ENCODE measurements around the gene POLR1D.

Gene POLR1D, protein sequence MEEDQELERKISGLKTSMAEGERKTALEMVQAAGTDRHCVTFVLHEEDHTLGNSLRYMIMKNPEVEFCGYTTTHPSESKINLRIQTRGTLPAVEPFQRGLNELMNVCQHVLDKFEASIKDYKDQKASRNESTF

DNA sequence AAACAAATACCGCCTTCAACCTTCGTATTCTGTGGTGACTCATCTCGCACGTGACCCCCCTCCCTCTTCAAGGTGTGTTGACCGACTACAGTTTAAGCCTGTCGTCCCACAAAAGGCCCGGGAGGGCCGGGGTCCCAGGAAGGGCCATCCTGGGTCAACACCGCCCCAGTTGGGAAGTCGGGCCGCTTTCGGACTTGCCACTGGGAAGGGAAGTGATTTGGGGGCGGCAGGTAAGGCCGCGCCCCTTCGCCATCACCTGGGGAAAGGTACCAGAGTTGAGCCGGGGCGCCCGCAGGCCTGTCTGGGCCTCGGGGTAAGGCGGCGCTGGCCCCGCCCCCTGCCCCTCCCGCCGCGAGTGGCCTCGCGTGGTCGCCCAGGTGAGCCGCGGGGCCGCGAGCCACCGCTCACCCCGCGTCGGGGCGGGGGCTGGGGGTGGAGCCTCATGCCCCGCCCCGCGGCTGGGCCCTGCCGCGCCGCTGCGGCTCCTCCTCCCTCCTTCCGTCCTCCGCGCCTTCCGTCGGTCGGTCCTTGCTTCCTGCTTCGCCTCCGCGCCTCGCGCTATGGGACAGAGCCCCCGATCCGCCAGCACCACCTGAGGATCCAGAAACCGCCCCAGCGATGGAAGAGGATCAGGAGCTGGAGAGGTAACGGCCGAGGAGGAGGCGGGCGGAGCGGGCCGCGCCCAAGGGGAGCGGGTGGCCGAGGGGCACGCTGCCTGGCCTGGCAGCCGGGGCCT, at the start of gene POLR1D:
TSS of gene POLR1D (plus strand) at position 527 of the 736 bp plus-strand sequence. CDS start at position 619, 92 bp downstream.
- peak; percentile 52 for DNase-seq (ENCODE audit: low read depth)

DNA sequence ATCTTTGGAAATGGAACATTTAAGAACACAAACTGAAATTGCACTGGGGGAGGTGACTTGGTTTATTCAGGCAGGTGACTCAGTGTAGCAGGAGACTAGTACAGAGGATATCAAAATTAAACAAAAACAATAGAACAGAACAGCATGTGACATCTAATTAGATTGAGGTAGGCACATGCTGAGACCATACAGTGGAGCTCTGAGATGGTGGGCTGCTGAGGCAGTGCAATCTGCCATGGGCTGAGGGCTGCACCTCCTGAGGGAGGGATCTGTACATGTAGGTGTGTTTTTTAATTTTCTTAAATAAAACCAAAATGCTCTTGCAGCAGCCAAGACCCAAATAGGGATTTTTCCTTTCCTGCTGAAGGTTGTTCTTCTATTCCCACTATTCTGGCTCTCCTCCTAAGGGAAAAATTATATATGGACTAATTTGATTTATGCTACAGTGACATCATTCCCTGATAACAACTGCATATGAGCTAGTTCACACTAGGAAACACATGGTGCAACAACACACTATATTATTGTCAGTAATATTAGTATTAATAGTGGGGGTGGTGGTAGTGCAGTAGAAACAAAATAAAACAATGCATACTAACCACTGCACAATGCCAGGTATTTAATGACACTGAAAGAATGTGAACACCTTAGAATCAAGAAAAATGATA, 49.3 kb upstream of the POLR1D start:
- no peak for DNase-seq (ENCODE audit: low read depth)

DNA sequence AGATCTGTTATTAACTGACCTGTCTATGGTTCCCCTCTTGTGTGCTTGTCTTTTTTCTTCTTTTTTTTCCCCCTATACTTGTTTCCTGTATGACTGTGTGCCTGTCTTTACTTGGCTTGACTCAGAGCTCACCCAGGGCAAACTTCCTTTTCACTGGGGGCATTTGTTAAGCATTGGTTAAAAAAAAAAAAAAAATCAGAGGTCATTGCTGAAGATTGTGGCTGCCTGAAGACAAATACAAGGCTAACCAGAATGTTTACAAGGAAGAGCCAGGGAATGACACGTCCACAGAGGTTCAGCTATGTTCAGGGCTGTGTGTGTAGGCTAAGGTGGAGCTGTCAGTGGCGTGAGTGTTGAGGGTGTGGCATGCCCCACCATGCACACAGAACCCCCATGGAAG, 48.4 kb upstream of the POLR1D start:
- DNase-seq (ENCODE audit: low read depth), result no peak

DNA sequence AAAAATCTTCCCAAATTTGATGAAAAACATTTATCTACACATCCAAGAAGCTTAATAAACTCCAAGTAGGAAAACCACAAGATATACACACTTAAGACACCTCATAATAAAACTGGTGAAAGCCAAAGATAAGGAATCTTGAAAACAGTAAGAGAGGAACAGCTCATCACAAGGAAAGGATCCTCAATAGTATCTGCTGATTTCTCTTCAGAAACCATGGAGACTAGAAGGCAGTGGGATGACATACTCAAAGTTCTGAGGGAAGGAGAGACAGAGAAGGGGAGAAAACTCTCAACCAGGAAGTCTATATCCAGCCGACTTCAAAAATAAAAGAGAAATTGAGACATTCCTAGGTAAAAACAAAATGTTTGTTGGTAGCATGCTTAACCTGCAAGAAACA, 47.0 kb upstream of the POLR1D start:
- DNase-seq (ENCODE audit: low read depth), result no peak

DNA sequence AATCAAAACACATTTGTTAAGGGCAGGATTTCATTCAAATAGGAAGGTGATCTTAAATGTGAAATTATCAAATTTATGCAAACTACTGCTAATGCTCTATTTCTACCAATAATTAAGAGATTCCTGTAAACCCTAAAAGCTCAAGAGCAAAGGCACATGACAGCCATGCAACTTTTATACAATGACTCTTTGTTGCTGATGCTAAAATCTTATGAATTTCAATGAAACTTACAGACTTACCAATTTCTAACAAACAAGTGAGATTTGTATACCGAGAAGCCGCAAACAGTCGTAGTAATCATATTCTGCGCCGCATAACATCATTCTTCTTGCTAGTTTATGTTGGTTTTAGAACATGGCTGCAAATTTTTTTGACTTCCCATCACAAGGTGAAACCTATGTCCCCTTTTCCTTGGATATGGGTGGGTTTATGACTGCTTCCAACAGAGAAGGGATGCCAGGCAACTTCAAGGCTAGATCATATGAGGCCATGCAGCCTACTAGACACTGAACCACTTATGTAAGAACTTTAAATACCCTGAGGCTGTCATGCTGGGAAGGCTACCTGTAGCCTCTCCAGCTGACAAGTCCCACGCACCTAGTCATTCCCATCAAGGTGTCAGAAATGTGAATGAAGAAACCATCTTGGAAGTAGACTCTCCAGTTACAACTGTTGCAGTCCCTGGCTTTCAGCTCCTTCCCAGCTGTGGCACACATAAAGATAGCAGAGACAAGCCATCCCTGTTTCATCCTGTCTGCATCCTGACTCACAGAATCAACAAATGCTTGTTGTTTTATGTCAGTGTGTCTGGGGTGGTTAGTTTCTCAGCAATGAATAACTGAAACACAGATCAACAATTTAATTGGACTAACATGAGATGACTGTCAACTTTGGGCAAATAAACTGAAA, 43.3 kb upstream of the POLR1D start:
- DNase-seq (ENCODE audit: low read depth), result no peak

DNA sequence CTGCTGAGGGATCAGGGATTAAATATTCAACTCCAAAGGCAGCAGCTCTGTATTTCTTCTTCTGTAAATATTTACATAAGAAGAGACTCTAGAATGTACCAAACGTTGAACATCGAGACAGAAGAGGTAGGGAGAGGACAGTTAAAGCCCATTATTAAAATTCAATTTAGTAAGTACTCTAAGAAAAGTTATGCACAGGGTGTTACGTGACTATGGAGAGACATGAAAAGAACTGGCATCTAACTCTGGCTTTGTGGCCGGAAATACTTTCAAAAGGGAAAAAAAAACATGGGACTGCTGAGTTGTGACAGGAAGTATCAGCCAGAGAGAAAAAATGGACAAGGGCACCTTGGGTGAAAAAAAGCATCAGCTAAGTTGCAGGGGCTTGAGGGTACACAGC, 38.0 kb upstream of the POLR1D start:
- no peak for DNase-seq (ENCODE audit: low read depth)

DNA sequence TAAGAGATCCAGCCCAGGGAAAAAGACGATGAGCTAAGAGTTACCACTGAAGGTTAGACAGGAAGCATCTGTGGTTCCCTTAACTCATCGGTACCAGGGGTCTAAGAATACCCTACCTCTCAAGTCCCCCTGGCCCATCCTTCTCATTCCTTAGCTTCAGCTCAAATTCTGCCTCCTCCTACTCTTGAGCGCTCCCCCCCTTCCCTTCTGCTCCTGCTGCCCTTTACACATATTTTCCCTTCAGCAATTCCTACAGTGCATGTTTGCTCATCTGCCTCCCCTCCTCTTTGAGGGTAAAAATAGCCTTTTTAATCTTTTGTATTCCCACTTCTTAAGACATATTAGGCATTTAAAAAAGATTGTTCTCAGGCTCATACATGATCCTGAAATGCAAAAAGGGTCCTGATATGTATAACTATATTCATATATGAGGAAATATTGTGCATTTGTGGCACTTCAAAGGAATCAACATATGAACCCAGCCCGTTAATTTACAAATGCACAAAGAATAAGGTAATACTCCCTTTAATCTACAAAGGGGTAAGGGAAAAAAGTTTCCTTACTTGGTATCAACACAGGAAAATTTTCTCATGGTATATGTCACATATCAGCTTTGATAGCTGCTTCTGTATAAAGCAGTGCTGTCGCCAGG, 34.5 kb upstream of the POLR1D start:
- DNase-seq (ENCODE audit: low read depth), result no peak

DNA sequence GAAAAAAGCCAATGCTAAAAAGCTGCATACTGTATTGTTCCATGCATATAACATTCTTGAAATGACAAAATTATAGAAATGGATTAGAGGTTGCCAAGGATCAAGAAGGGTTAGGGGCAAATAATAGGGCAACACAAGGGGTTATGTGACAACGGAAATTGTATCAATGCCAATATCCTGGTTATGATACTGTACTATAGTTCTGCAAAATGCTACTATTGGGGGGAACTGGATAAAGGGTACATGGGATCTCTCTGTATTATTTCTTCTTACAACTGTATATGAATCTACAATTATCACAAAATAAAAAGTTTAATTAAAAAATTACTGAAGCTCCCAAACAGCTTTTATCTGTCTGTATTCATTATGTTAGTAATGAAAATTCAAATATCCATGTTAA, 33.3 kb upstream of the POLR1D start:
- DNase-seq (ENCODE audit: low read depth), result no peak

DNA sequence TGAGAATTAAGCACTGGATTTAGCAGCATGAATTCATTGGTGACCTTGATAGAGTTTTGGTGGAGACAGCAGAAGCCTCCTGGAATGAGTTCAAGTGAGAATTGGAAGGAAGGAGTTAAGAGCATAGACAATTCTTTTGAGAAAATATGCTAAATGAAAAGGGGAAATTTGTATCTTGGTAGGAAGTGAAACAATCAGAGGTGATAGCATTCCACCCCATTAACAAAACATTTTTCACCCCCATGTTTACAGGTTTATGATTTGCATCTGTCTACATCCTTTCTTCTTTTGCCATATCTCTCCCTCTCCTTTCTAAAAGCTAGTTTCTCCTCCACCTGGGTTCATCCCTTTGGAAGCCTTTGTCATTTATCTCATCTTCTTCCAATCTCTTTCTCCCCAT, 28.8 kb upstream of the POLR1D start:
- no peak for DNase-seq (ENCODE audit: low read depth)

DNA sequence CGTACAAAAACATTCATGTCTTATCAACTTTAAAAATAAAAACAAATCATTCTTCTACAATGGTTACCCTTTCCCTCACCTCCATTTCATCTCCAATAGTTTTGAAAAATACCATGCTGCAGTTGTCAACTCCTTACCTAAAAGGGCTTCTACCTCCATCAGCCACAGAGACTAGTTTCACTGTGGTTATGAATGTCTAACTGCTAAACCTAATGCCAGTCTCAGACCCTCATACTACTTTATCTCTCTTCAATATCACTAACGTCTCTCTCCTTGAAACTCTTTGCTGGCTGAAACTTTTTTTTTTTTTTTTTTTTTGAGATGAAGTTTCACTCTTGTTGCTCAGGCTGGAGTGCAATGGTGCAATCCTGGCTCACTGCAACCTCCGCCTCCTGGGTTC, 28.4 kb upstream of the POLR1D start:
- no peak for DNase-seq (ENCODE audit: low read depth)

DNA sequence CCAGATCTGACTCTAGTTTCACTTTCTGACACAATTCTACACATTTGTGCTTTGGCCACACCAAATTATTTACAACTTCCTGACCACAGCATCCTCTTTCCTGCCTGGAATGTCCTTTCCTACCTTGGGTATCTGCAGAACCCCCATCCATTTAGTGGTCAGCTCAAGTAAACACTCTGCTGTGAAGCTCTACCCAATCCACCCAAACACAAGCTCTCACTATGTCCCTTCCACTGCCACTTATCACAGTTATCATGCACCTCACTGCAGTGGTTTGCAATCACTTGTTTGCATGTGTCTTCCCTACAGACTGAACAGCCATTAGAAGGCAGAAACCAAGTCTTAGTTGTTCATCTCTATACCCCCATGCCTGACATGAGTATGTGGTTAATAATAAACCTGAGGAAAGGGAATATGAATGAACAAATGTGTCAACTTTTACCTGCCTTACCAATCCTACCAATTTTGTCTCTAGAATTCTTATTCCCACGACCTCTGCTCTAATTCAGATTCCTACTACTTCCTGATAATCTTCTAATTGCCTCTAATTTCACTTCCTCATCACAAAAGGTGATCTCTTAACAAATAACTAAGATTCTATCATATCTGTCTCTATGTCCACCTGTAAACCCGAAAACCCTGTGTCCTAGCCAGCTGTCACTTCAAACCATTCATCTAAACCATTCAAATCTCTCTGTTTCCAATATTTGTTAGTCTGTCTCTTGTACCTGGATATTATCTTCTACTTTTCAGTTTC, 26.5 kb upstream of the POLR1D start:
- no peak for DNase-seq (ENCODE audit: low read depth)

DNA sequence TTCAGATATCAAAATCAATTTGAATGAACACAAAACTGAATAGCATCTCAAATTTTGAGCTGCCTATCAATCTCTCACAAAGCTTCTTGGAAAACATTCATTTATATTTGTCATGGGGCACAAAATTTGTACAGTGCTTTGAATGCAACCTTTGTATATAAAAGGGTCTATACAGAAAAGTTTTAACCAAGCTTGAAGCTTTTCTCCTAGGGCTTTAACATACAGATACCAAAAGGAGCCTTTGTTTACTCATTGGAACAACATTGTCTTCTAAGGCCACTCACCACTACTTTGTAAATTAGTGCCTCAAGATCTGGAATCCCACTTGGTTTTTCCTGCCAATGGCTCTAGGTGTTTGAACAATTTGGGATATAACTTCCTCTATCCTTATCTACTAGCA, 22.6 kb upstream of the POLR1D start:
- DNase-seq (ENCODE audit: low read depth), result no peak

DNA sequence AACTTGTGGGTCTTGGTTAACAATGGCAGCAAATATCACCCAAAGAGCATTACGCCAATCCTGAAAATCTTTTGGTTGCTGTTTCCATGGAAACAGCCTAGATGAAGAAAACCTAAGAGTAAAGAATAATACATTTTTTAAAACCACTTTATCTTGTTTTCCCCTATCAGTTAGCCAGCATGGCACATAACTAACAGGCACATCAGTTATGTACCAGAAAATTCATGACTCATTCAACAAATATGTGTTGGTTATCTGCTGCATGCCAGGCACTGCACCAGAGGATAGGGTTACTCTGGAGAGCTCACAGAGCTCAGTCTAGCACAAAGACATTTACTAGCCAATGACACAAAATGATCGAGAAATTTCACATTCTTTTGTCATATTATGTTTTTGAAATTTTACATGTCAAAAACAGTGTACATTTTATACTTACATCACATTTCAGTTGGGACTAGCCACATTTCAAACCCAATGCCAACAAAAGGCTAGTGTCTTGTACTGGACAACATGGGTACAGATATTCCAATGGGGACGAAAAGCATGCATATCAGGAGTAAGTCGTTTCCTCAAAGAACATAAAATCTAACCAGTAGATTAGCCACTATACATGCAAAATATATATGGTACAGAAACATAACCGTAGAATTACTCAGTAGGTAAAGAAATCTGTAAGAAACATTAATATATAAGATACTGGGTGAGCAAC, 21.7 kb upstream of the POLR1D start:
- no peak for DNase-seq (ENCODE audit: low read depth)

DNA sequence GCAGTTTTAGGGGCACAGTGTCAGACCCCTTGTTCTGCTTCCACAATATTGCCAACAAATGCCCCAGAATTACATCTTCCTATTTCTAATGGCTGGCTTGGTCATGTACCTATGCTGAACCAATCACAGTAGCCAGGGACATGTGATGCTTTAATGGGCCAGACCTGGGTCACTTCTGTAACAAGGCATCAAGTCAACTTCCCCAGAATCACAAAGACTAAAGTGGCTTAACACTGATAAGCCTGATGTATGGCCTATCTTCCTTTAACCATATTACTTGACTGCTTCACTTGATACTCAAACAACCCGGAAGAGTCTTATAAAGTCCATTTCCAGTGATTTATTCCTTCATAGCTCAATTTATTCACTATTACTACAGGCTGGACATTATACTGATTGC, 21.0 kb upstream of the POLR1D start:
- no peak for DNase-seq (ENCODE audit: low read depth)

DNA sequence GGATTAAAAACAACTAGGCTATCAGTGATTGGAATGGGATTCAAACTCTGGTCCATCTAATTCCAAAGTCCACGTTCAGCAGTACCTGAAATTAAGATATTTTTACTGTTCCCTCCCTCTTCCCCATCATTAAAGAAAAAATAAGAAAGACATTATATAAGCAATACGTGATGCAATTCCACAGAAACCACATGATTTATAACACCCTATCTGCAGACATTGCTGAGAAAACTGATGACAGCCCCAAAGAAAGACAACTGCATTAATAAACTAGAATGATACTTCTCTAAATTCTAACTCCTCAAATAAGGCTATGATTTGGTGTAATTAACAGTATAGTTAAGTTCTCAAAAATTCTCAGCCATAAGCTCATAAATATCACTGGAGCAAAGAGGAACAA, 20.5 kb upstream of the POLR1D start:
- DNase-seq (ENCODE audit: low read depth), result no peak

DNA sequence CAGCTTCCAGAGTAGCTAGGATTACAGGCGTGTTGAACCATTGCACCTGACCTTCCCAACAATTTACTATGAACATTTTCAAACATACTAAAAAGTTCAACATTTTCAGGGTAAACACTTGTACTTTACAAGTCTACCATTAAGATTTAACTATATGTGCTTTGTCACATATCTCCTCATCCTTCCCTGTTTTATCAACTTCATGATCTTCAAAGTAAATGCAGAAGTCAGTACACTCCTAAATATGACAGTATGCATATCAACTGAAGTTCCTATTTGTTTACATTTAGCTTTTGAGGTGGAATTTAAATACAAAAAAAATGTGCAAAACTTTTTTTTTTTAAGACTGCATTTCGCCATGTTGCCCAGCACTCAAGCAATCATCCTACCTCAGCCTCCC, 19.9 kb upstream of the POLR1D start:
- no peak for DNase-seq (ENCODE audit: low read depth)

DNA sequence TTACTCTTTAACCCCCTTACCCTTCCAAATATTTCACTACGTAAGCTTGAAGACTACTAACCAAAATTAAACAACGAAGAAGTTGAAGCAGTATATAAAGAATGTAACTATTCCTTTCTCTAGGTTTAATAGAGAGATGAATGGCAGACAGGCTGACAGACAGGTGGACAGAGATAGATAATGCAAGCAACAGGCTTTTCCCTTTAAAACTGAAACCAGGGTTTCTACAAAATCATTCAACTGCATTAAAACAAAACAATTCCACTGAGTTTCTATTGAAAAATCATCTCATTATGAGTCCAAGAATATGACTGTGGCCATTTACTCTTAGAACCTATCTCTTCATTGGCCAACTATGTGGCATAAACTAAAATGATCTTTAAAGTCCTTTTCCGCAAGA, 16.6 kb upstream of the POLR1D start:
- no peak for DNase-seq (ENCODE audit: low read depth)

DNA sequence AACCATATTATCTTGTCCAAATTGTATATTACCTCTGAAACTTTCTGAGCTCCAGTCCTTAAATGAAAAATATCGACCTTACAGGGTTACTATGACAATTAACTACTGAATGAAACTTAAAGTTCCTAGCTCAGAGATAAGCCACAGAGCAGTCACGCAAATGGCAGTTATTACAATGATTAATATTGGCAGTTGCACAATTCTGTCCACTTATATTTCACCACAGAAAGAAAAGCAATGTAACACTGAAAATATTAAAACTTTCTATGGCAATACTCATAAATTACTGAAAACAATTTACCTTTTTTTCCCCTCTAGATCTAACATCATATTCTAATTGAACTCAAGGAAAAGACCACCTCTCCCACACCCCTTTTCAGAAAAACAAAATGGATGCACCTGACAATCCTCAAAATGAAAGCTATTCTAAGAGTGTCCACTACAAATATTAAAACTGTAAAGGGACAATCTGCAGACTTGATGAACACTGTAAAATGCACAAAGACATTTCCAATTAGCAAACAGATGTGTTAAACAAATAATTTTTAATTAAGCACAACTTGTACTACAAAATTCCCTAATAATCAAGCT, 16.0 kb upstream of the POLR1D start:
- no peak for DNase-seq (ENCODE audit: low read depth)

DNA sequence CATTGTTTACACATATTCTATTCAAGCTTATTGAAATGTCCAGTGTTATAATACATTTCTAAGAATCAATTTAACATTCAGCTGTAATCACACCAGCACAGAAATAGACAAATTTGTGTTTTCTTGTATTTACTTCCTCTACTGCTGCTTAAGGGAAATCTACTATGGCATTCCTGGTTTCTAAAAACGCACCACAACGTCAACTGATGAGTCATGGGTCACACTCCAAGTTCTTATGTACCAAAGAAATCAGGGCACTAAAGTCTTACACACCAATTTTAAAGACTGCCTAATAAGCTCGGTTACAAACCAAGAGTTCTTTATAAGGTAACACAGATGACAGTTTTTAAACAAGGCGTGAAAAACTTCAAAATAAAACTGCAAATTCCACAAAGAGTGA, 14.6 kb upstream of the POLR1D start:
- no peak for DNase-seq (ENCODE audit: low read depth)

DNA sequence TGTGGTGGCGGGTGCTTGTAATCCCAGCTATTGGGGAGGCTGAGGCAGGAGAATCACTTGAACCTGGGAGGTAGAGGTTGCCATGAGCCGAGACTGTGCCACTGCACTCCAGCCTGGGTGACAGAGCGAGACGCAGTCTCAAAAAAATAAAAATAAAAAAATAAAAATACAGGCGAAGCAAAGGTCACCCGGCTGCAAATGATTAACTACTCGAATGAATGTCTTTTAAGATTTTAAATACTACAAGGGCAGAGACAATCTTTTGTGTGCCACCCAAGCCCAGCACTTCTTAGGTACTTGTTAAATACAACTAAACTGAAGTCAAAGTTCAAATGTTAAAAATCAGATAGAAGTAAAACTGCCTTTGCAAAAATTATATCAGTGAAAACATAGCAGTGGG, 8.1 kb upstream of the POLR1D start:
- DNase-seq (ENCODE audit: low read depth), result no peak
